Left forelimb (tissue), 1 donor: ENCODE data around the gene NADSYN1.

Source experiments
- DNase-seq: peaks from one replicate; pipeline ENCODE4 v3.0.0-alpha.2; 2018; ENCODE audit warnings: low spot score

Gene NADSYN1

GRCh38 chr11:71548716-71549151, 95.7 kb downstream of the NADSYN1 start:
- no peak for DNase-seq
